Endothelial cell (in vitro differentiated cells): ENCODE measurements around the gene C1QL1. TPM values are rescaled to one million over a fixed set of nuclear protein-coding genes. Genes with fewer than 3 reads are reported as not detected.
A peak's percentile ranks its signal among the peaks of the same experiment; 100 is the strongest.

Experiments
- DNase-seq: peaks from one replicate; pipeline ENCODE4 v3.0.0; 2021; ENCODE audit warnings: low spot score
- H3K27ac Mint-ChIP-seq: one replicate; pipeline ENCODE4 v1.8.0; 2021; ENCODE audit warnings: mixed read lengths, inconsistent platforms; ENCODE audit not compliant: unreplicated experiment
- H3K27me3 Mint-ChIP-seq: one replicate; pipeline ENCODE4 v1.8.0; 2021; ENCODE audit warnings: mild to moderate bottlenecking, moderate library complexity, mixed read lengths, inconsistent platforms; ENCODE audit not compliant: unreplicated experiment
- H3K36me3 Mint-ChIP-seq: one replicate; pipeline ENCODE4 v1.8.0; 2021; ENCODE audit warnings: mild to moderate bottlenecking, low read depth, mixed read lengths, inconsistent platforms; ENCODE audit not compliant: unreplicated experiment
- H3K4me1 Mint-ChIP-seq: one replicate; pipeline ENCODE4 v1.8.0; 2021; ENCODE audit warnings: mild to moderate bottlenecking, mixed read lengths, inconsistent platforms; ENCODE audit not compliant: unreplicated experiment
- H3K4me3 Mint-ChIP-seq: one replicate; pipeline ENCODE4 v1.8.0; 2021; ENCODE audit warnings: mild to moderate bottlenecking, mixed read lengths, inconsistent platforms; ENCODE audit not compliant: unreplicated experiment
- H3K9me3 Mint-ChIP-seq: one replicate; pipeline ENCODE4 v1.8.0; 2021; ENCODE audit warnings: mixed read lengths, inconsistent platforms; ENCODE audit not compliant: unreplicated experiment
- total RNA-seq: library from RNA; stranded (reverse); fragmentation: NEBNext Ultra II Directional; extraction: Animal tissue kit (Norgen Biotek cat#: 25700); gene quantifications from one replicate; pipeline ENCODE4 v1.2.1, GENCODE V29; 2021; ENCODE audit not compliant: unreplicated experiment
- TF ChIP-seq, protein P1 (sequence below): fragments of 200-600 bp; sonication (generic); IDR thresholded peaks from one replicate; pipeline ENCODE4 v1.5.0; 2021; ENCODE audit warnings: antibody characterized with exemption; ENCODE audit not compliant: unreplicated experiment

C1QL1 gene
- total RNA-seq, 1 donor from 2014 or later, result not detected

DNA sequence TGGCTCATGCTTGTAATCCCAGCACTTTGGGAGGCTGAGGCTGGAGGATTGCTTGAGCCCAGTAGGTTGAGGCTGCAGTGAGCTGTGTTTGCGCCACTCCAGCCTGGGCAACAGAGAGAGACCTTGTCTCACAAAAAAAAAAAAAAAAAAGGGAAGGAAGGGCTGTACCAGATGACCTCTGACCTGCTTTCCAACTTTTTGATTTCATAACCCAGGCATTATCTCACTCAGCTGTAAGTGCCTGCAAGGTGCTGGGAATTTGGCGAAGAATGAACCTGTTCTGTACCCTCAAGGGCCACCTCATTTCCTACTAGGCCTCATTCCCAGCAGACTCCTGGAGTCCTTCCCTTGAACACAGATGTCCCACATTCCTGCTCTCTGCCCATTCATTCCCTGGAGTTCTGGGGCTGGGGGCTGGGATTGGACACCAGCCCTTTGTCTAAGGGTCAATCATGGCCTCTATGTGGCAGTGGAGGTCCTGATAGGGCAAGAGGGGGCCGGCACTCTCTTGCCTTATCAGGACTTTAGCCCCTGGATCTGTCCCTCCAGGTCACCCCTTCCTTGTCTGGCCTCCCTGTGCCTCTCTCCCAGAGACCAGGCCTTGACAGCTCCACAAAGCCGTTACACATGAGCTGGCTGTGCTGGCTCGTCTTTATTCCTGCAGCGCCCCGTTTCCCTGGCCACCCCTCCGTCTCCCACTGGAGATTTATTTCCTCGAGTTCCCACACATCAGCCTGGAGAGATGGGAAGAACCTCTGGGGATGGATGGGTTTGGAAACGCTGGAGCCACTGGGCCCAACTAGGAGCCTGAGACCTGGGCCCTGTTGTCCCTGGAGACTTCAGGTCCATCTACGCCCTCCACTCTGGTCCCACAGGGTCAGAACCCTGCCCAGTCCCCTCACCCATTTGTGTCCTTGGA, 52.0 kb downstream of the C1QL1 start:
- peaks cover 4% of the 10 kb centered on the region for H3K36me3 Mint-ChIP-seq
- no peaks in the 10 kb centered on the region for H3K9me3 Mint-ChIP-seq
- H3K4me3 Mint-ChIP-seq, result no peak overlapping the region
- TF ChIP-seq, protein P1, sequence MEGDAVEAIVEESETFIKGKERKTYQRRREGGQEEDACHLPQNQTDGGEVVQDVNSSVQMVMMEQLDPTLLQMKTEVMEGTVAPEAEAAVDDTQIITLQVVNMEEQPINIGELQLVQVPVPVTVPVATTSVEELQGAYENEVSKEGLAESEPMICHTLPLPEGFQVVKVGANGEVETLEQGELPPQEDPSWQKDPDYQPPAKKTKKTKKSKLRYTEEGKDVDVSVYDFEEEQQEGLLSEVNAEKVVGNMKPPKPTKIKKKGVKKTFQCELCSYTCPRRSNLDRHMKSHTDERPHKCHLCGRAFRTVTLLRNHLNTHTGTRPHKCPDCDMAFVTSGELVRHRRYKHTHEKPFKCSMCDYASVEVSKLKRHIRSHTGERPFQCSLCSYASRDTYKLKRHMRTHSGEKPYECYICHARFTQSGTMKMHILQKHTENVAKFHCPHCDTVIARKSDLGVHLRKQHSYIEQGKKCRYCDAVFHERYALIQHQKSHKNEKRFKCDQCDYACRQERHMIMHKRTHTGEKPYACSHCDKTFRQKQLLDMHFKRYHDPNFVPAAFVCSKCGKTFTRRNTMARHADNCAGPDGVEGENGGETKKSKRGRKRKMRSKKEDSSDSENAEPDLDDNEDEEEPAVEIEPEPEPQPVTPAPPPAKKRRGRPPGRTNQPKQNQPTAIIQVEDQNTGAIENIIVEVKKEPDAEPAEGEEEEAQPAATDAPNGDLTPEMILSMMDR, result no peak
- DNase-seq, result no peak
- H3K27ac Mint-ChIP-seq, result no peak overlapping the region
- peaks cover 10% of the 10 kb centered on the region for H3K27me3 Mint-ChIP-seq
- H3K4me1 Mint-ChIP-seq, result peaks cover 9% of the 10 kb centered on the region

- TF ChIP-seq, protein P1, result no peak
- DNase-seq, result no peak
- H3K36me3 Mint-ChIP-seq, result peaks cover 4% of the 10 kb centered on the region
- no peak within 1 kb of the TSS for H3K27ac Mint-ChIP-seq
- H3K9me3 Mint-ChIP-seq, result no peaks in the 10 kb centered on the region
- H3K27me3 Mint-ChIP-seq, result peaks cover 10% of the 10 kb centered on the region
- peak within 1 kb of the TSS; percentile 19 for H3K4me3 Mint-ChIP-seq
- H3K4me1 Mint-ChIP-seq, result peaks cover 12% of the 10 kb centered on the region
These were observed 52.8 kb downstream of the C1QL1 start, which contains the start of gene GFAP for GRCh38 chr17:44915321-44915726. Gene GFAP, minus strand, starts transcription at chr17:44915500. Its CDS starts 14 bp downstream, at chr17:44915486.

DNA sequence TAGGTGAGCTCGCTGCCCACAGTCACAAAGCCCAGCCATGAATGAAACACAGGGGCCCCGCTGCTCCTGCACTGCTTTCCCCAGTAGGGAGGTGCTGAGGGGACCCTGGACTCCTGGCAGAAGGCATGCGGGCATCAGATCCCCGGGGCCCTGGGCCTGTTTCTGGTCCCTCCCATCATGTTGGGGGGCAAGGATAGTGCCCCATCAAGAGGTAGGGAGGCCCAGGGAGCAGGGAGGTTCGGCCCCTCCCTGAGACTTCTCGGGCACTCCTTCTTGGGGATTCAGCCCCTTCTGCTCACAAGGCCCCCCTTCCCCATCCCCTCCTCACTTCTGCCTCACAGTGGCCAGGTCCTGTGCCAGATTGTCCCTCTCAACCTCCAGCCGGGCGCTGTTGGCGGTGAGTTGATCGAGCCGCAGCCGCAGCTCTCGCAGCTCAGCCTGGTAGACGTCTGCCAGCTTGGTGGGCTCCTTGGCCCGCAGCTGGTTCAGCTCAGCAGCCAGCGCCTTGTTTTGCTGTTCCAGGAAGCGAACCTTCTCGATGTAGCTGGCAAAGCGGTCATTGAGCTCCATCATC, 53.3 kb downstream of the C1QL1 start:
- H3K4me1 Mint-ChIP-seq, result peaks cover 12% of the 10 kb centered on the region
- H3K27ac Mint-ChIP-seq, result no peak overlapping the region
- H3K9me3 Mint-ChIP-seq, result no peaks in the 10 kb centered on the region
- H3K4me3 Mint-ChIP-seq, result peak overlapping the region; percentile 19
- DNase-seq, result no peak
- TF ChIP-seq, protein P1, result no peak
- H3K36me3 Mint-ChIP-seq, result peaks cover 4% of the 10 kb centered on the region
- H3K27me3 Mint-ChIP-seq, result peaks cover 10% of the 10 kb centered on the region

GRCh38 chr17:44914148-44914547, 54.0 kb downstream of the C1QL1 start:
- Mint-ChIP-seq H3K27me3 (peaks cover 10% of the 10 kb centered on the region), H3K36me3 (peaks cover 4% of the 10 kb centered on the region), H3K4me3 (peak overlapping the region; percentile 19), H3K4me1 (peaks cover 14% of the 10 kb centered on the region), H3K9me3 (no peaks in the 10 kb centered on the region), H3K27ac (no peak overlapping the region)
- TF ChIP-seq, protein P1, result no peak
- DNase-seq, result no peak

DNA sequence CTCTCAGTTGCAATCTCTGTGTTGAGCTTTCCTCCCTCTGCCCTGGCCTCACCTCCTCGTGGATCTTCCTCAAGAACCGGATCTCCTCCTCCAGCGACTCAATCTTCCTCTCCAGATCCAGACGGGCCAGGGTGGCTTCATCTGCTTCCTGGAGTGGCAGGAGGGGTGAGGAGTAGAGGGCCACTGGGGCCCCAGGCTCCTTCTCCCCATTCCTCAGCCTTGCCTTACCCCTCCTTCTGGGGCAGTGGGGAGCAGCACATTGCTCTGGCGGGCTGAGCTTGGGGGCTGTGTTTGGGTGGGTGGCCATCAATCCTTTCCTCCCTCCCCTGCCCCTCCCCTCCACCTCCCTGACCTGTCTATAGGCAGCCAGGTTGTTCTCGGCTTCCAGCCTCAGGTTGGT, 54.4 kb downstream of the C1QL1 start:
- TF ChIP-seq, protein P1, result no peak
- Mint-ChIP-seq H3K36me3 (peaks cover 4% of the 10 kb centered on the region), H3K9me3 (no peaks in the 10 kb centered on the region), H3K27ac (peak overlapping the region; percentile 13), H3K27me3 (peaks cover 10% of the 10 kb centered on the region), H3K4me3 (no peak overlapping the region), H3K4me1 (peaks cover 17% of the 10 kb centered on the region)
- no peak for DNase-seq
